KOPT-K1 (cell line): ENCODE results near the gene CSNK2B.

Experiments used
- H3K27ac ChIP-seq: fragments of 200-600 bp; sonication (generic); 2 replicates; pipeline ENCODE4 v1.5.1; 2016; ENCODE audit warnings: antibody characterized with exemption, mild to moderate bottlenecking, low read depth, low read length; ENCODE audit not compliant: poor library complexity, severe bottlenecking
- H3K36me3 ChIP-seq: fragments of 200-600 bp; sonication (generic); 2 replicates; pipeline ENCODE4 v1.5.1; 2017; ENCODE audit warnings: antibody characterized with exemption, mild to moderate bottlenecking, low read length, moderate library complexity; ENCODE audit not compliant: insufficient read depth
- H3K9me3 ChIP-seq: fragments of 200-600 bp; sonication (generic); 2 replicates; pipeline ENCODE4 v1.5.1; 2017; ENCODE audit warnings: antibody characterized with exemption, low read length, mild to moderate bottlenecking; ENCODE audit not compliant: insufficient read depth, poor library complexity, severe bottlenecking

Gene CSNK2B

GRCh38 chr6:31665501-31666336 lies at the start of gene CSNK2B:
CSNK2B (plus strand) TSS chr6:31666080; CDS start chr6:31666832, 752 bp downstream.
- Histone ChIP-seq H3K9me3 (no peaks in the 10 kb centered on the region), H3K36me3 (peaks cover 72% of the 10 kb centered on the region), H3K27ac (peak within 1 kb of the TSS; percentile 96)

- peak overlapping the region; percentile 97 for H3K27ac ChIP-seq
- no peaks in the 10 kb centered on the region for H3K9me3 ChIP-seq
- H3K36me3 ChIP-seq = peaks cover 13% of the 10 kb centered on the region
These were observed 48.9 kb upstream of the CSNK2B start for GRCh38 chr6:31617010-31617409.

DNA sequence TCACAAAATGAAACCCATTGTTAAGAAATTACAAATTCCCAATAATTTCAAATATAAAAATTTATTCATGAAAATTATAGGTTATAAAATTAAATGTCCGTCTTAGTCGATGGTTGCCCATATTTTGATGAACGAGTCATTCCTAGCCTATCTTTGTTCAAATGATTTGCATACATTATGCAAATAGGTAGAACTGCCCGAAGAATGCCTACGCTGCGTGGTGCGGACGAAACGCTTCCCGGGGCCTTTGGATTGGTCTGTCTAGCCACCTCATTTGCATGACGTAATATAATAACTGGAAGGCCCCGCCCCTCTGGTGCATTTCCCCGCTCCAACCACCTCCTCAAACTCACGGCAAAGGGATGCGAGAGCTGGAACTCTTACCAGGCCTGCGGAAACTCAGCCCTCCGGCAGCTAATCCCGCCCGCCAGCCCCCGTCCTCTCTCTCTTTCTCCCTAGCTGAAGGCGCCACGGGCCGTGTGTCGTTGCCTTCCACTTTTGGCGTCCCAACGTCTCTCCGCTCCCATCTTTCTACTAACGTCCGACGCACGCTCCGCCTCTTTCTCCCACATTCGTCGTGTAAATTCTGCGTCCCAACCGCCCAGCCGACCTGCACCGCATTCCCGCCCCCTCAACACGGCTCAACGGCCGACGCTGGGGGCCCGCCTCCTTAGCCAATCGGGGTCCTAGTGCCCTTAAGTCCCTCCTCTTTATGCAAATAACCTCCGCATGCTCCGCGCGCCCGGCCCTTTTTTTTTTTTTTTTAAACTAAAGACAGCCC lies 45.9 kb upstream of the CSNK2B start:
- no peaks in the 10 kb centered on the region for H3K9me3 ChIP-seq

DNA sequence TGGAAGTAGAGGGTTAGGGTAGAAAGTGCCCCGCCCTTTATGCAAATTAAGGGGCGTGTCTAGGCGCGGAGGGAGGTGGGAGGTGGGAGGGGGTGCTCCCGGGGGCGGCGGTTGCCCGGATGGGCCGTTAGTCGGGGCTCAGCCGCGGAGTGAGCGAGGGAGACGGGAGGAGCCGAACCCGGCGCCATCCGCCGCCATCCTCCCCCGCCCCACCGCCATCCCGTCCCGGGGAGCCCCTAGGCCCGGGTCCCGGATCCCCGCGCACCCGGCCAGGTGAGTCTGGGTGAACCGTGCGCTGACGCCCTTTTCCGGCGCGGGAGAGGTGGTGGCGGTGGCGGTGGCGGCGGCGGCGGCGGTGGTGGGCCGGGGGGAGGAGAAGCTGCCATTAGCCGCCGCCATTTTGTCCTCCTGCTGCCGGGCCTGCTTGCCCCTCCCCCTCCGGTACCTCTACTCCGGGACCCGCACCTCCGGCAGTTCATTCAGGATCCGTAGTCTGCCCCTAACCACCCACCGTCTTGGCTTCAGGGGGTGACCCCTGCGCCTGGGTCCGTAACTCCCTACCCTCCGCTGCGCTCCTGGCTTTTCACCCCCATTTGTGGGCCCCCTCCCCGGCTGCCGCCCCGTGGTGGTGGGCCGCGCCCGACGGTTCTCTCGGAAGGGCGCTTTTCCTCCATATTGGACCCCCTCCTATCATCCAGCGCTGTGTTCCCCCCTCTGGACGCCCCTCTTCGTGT lies 45.1 kb upstream of the CSNK2B start, which contains the start of gene PRRC2A:
Gene PRRC2A, plus strand, starts transcription at position 130 of the 734 bp plus-strand sequence. CDS start 2,075 bp downstream, outside the sequence.
- peaks cover 50% of the 10 kb centered on the region for H3K36me3 ChIP-seq
- peak within 1 kb of the TSS; percentile 99 for H3K27ac ChIP-seq
- no peaks in the 10 kb centered on the region for H3K9me3 ChIP-seq

More for the DNA sequence above, 45.9 kb upstream of the CSNK2B start:
- peaks cover 43% of the 10 kb centered on the region for H3K36me3 ChIP-seq
- H3K27ac ChIP-seq = peak overlapping the region; percentile 99

- H3K36me3 ChIP-seq = peaks cover 57% of the 10 kb centered on the region
- H3K9me3 ChIP-seq = no peaks in the 10 kb centered on the region
- peak overlapping the region; percentile 99 for H3K27ac ChIP-seq
These were observed 44.5 kb upstream of the CSNK2B start for GRCh38 chr6:31621320-31621939.

DNA sequence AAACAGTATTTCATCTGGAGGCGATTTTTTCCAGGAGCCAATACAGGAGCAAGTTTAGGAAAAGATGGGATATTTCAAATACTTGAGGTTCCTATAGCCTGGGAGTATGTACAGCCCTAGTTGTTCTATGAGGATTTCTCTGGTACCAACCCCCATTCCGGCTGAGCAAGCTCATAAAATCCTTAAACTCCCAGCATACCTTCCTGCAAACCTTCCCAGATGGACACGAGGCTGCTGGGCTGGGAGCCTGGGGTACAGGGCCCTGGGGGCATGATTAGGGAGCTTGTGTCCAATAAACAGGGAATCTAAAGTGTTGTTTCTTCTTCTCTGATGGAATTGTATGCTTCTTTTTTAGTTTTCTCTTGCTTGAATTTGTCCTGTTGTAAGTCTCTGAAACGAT lies 43.9 kb upstream of the CSNK2B start:
- H3K36me3 ChIP-seq = peaks cover 58% of the 10 kb centered on the region
- H3K27ac ChIP-seq = peak overlapping the region; percentile 99
- H3K9me3 ChIP-seq = no peaks in the 10 kb centered on the region

DNA sequence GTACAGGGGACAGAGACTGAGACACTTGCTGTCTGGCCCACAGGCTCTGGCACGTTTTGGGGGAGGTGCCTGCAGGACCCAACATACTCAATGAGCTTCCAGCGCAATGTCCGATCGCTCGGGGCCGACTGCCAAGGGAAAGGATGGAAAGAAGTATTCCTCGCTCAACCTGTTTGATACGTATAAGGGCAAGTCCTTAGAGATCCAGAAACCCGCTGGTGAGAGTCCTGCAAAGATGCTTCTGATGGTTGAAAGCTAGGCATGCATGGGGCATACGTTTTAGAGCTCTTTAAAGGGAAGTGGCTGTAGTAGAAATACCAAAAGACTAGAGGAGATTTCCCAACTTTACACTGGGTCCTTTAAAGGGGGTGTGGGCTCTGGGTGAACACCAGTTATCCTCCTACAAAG lies 43.2 kb upstream of the CSNK2B start:
- H3K9me3 ChIP-seq = no peaks in the 10 kb centered on the region
- peaks cover 62% of the 10 kb centered on the region for H3K36me3 ChIP-seq
- peak overlapping the region; percentile 99 for H3K27ac ChIP-seq

DNA sequence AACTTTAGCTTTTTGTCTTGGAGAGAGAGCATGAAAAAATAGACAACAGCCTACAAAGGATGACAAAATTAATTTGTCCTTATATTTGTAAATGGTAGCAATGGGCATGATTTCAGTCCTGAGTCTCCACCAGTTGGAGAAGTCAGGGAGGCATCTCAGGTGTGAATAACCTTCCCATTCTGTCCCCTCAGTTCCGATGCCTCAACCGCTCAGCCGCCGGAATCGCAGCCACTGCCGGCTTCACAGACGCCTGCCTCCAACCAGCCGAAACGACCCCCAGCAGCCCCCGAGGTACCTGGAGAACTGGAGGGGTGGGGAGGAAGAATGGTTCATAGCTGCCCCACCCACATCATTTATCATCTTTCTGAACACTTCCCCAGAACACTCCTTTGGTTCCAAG lies 41.8 kb upstream of the CSNK2B start:
- Histone ChIP-seq H3K36me3 (peaks cover 76% of the 10 kb centered on the region), H3K27ac (no peak overlapping the region), H3K9me3 (no peaks in the 10 kb centered on the region)

GRCh38 chr6:31626952-31627351 lies 38.9 kb upstream of the CSNK2B start:
- no peak overlapping the region for H3K27ac ChIP-seq
- peaks cover 100% of the 10 kb centered on the region for H3K36me3 ChIP-seq
- no peaks in the 10 kb centered on the region for H3K9me3 ChIP-seq

DNA sequence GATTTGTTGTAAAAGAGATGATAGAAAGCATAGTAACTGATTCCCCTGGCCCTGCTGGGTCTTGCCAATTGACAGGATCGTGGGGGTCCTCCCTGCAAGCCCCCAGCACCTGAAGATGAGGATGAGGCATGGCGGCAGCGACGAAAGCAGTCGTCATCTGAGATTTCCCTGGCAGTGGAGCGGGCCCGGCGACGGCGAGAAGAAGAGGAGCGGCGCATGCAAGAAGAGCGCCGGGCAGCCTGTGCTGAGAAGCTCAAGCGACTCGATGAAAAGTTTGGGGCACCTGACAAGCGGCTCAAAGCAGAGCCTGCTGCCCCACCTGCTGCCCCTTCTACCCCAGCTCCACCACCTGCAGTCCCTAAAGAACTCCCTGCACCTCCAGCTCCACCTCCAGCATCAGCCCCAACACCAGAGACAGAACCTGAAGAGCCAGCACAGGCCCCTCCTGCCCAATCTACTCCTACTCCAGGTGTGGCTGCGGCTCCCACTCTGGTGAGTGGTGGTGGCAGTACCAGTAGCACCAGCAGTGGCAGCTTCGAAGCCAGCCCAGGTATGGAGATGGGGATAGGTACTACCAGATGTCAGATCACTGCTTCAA lies 38.1 kb upstream of the CSNK2B start:
- H3K9me3 ChIP-seq = no peaks in the 10 kb centered on the region
- H3K27ac ChIP-seq = no peak overlapping the region
- peaks cover 100% of the 10 kb centered on the region for H3K36me3 ChIP-seq

DNA sequence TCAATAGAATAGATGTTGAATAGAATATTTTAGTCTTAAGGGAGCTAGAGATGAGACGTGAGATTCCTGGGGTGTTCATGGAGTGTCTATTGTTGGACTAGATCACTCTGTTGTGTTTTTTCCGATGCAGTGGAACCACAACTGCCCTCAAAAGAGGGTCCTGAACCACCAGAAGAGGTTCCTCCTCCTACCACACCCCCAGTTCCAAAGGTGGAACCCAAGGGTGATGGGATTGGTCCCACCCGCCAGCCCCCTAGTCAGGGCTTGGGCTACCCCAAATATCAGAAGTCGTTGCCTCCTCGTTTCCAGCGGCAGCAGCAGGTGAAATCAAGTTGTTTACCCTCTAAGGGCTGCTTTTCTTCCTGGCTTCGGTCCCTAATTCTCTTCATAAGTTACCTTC lies 36.9 kb upstream of the CSNK2B start:
- H3K9me3 ChIP-seq = no peaks in the 10 kb centered on the region
- H3K36me3 ChIP-seq = peaks cover 100% of the 10 kb centered on the region
- H3K27ac ChIP-seq = no peak overlapping the region

DNA sequence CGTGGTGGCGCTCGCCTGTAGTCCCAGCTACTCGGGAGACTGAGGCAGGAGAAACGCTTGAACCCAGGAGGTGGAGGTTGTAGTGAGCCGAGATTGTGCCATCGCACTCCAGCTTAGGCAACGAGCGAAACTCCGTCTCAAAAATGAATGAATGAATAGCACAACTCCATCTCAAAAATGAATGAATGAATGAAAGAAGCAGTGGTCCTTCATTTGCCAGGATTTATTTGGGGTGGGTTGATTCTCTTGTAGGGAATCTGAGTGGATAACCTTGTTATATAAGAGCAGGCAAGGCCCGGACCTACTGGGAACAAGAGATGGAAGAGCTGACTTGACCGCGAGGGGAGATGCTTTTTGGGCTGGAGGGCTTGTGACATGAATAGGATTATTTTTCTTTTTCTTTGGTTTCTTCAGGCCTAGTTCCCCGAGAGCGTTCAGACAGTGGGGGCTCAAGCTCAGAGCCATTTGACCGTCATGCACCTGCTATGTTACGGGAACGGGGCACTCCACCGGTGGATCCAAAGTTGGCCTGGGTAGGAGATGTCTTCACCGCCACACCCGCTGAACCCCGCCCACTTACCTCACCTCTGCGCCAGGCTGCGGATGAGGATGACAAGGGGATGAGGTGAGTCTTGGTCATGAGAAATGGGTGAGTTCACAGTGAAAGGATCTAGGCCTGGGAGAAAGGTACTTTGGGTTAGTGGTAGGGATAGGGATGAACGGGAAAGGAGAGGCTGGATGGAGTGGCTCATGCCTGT lies 35.5 kb upstream of the CSNK2B start:
- peaks cover 100% of the 10 kb centered on the region for H3K36me3 ChIP-seq
- H3K9me3 ChIP-seq = no peaks in the 10 kb centered on the region
- no peak overlapping the region for H3K27ac ChIP-seq

- Histone ChIP-seq H3K27ac (no peak overlapping the region), H3K36me3 (peaks cover 100% of the 10 kb centered on the region), H3K9me3 (no peaks in the 10 kb centered on the region)
These were observed 34.7 kb upstream of the CSNK2B start for GRCh38 chr6:31631209-31631608.
